Ovary (tissue), 9 donors: ENCODE data around the gene SIT1. TPM values are rescaled to one million over a fixed set of nuclear protein-coding genes. Genes with fewer than 3 reads are reported as not detected.

ENCODE experiments used
- DNase-seq, 5 donors: peaks; one replicate each; pipeline ENCODE4 v3.0.0-alpha.2; 2019 to 2020
- H3K27ac ChIP-seq, 2 donors: fragments of 200-600 bp; one replicate each; pipeline versions ENCODE4 v1.5.1 to v1.8.0; 2019 to 2022
- H3K27me3 ChIP-seq: fragments of 200-600 bp; one replicate; pipeline ENCODE4 v1.8.0; 2022
- H3K36me3 ChIP-seq: fragments of 200-600 bp; sonication (generic); one replicate; pipeline ENCODE4 v1.5.1; 2019
- H3K4me1 ChIP-seq: one replicate; pipeline ENCODE4 v1.8.1; 2013; ENCODE audit warnings: mild to moderate bottlenecking, moderate library complexity; ENCODE audit not compliant: insufficient read depth
- H3K4me3 ChIP-seq: fragments of 200-600 bp; sonication (generic); one replicate; pipeline ENCODE4 v1.5.1; 2017
- H3K9me3 ChIP-seq, 2 donors: fragments of 200-600 bp in 1 of 2; sonication (generic) in 1 of 2; one replicate each; pipeline versions ENCODE4 v1.5.1 to v1.8.1; 2013 to 2019; ENCODE audit warnings: mild to moderate bottlenecking in 1 of 2, moderate library complexity in 1 of 2
- CTCF ChIP-seq, 3 donors: fragments of 450-650 bp in 2 of 3; fragments of 200-600 bp in 1 of 3; IDR thresholded peaks; one replicate each; pipeline versions ENCODE4 v1.5.1 to v1.8.0; 2016 to 2022; ENCODE audit warnings: antibody characterized with exemption in 3 of 3, mild to moderate bottlenecking in 1 of 3
- EP300 ChIP-seq: sonication (generic); formaldehyde crosslinking; IDR thresholded peaks from one replicate; pipeline ENCODE4 v1.6.1; 2017; ENCODE audit warnings: antibody characterized with exemption
- POLR2A ChIP-seq: fragments of 450-650 bp; IDR thresholded peaks from one replicate; pipeline ENCODE4 v1.6.1; 2017; ENCODE audit warnings: antibody characterized with exemption, mild to moderate bottlenecking, moderate library complexity
- WGBS, 3 donors: extraction: QIAGEN DNeasy Blood & Tissue Kit in 1 of 3; methylation state at CpG; one replicate each; pipeline versions ENCODE4 v1.1.5 to v1.1.7; 2013 to 2017; 5-methylcytosine and 5-hydroxymethylcytosine counted together
- intact Hi-C, 4 donors: fragments of 100-400 bp; cut with DNase I; formaldehyde crosslinking; loops; one replicate each; pipeline versions ENCODE4 v1.11.0 to v1.15.1; 2022 to 2023
- polyA plus RNA-seq, 2 donors: library from polyadenylated mRNA; stranded (reverse); fragments of 200-250 nt in 1 of 2; fragments of 350-450 nt in 1 of 2; fragmentation: Illumina TruSeq in 1 of 2; extraction: RNeasy Lipid Tissue Mini Kit (QIAGEN cat#74804) in 1 of 2; gene quantifications; one replicate each; pipeline ENCODE4 v1.2.3, GENCODE V29; 2013 to 2014
- total RNA-seq, 7 donors: library from RNA; depleted of rRNA in 2 of 7; stranded (reverse); fragments of >200 nt in 2 of 7; fragmentation: NEBNext Ultra II Directional in 3 of 7; extraction: Animal tissue kit (Norgen Biotek cat#: 25700) in 3 of 7; gene quantifications; one replicate each; pipeline versions ENCODE4 v1.1.0 to v1.2.4, GENCODE V29; 2016 to 2023
- donor health status: DM: no; HTN: no; CAD: no; lungs with moderate emphysema.
- donor health status: DM: no; HTN: no; CAD: no.
- donor health status: Bipolar disorder and iron deficiency.
- donor health status: DM: yes; HTN: yes; CAD: no.
- donor health status: DM: no; HTN: no; CAD: no.
- donor health status: DM: yes; HTN: yes; CAD: no.

SIT1 gene
- total and polyA plus RNA-seq, 9 donors: 0.20 to 0.82 (median 0.56) TPM; not detected in 3

- H3K4me1 ChIP-seq: peaks cover 8% of the 10 kb centered on the region
- no peaks in the 10 kb centered on the region for H3K27me3 ChIP-seq
- TF ChIP-seq CTCF (IDR thresholded peaks at IDR 0.05) (no peak), EP300 (no peak), POLR2A (no peak)
- peak overlapping the region; percentile 81 to 97 for H3K27ac ChIP-seq
- peak in 4 of 5 donors; percentile 34 to 67 (median 61) for DNase-seq
- H3K36me3 ChIP-seq: no peaks in the 10 kb centered on the region
- 0 to 1% (median 1%) methylated on average over 37 to 76 of the region's 76 CpGs for WGBS, 3 donors
- intact Hi-C loops: loop anchor here in 2 of 4 donors (2.0 to 5.0 kb wide), 2 partner anchors 41 to 42 kb away; no protein-coding TSS in a partner anchor
- no peaks in the 10 kb centered on the region for H3K9me3 ChIP-seq
- peak overlapping the region; percentile 75 for H3K4me3 ChIP-seq
These were observed 45.2 kb downstream of the SIT1 start for GRCh38 chr9:35605351-35606137.

GRCh38 chr9:35604578-35605350 is 46.0 kb downstream of the SIT1 start, which contains the start of gene TESK1:
TESK1 (plus strand) TSS chr9:35605262; CDS start chr9:35605620, 358 bp downstream.
- H3K4me3 ChIP-seq: peak within 1 kb of the TSS; percentile 75
- DNase-seq: peak; percentile 66 to 82 (median 79)
- peak within 1 kb of the TSS; percentile 81 to 97 for H3K27ac ChIP-seq
- intact Hi-C loops: loop anchor here in 2 of 4 donors (2.0 to 5.0 kb wide), 2 partner anchors 42 to 43 kb away; no protein-coding TSS in a partner anchor
- H3K27me3 ChIP-seq: no peaks in the 10 kb centered on the region
- TF ChIP-seq EP300 (no peak), POLR2A (no peak), CTCF (IDR thresholded peaks at IDR 0.05) (no peak)
- no peaks in the 10 kb centered on the region for H3K9me3 ChIP-seq
- no peaks in the 10 kb centered on the region for H3K36me3 ChIP-seq
- 0 to 1% (median 1%) methylated on average over 23 to 54 of the region's 55 CpGs for WGBS, 3 donors
- peaks cover 8% of the 10 kb centered on the region for H3K4me1 ChIP-seq

- peak; percentile 99 to 100 (median 100) for DNase-seq
- Histone ChIP-seq H3K4me1 (peaks cover 8% of the 10 kb centered on the region), H3K36me3 (no peaks in the 10 kb centered on the region), H3K27me3 (no peaks in the 10 kb centered on the region), H3K27ac (peak overlapping the region; percentile 64 to 97), H3K4me3 (peak overlapping the region; percentile 75), H3K9me3 (no peaks in the 10 kb centered on the region)
- WGBS, 3 donors: 0 to 1% (median 1%) methylated on average over 25 to 41 of the region's 41 CpGs
- peak; percentile 49 for TF ChIP-seq POLR2A
- TF ChIP-seq EP300: no peak
- peak; percentile 95 to 99 (median 98) for TF ChIP-seq CTCF (IDR thresholded peaks at IDR 0.05)
- intact Hi-C loops: loop anchor here in 1 of 4 donors (2.0 kb wide), 1 partner anchor 43 kb away; no protein-coding TSS in a partner anchor
These were observed 46.6 kb downstream of the SIT1 start for GRCh38 chr9:35603986-35604577.

GRCh38 chr9:35603506-35603985 is 47.2 kb downstream of the SIT1 start:
- no peaks in the 10 kb centered on the region for H3K27me3 ChIP-seq
- peak overlapping the region in 1 of 2 donors; percentile 78 for H3K27ac ChIP-seq
- TF ChIP-seq CTCF (IDR thresholded peaks at IDR 0.05): no peak
- peak; percentile 52 for TF ChIP-seq EP300
- no peak for TF ChIP-seq POLR2A
- peak; percentile 65 to 83 (median 70) for DNase-seq
- peak overlapping the region; percentile 45 for H3K4me3 ChIP-seq
- H3K9me3 ChIP-seq: no peaks in the 10 kb centered on the region
- intact Hi-C loops: no loop called here
- H3K4me1 ChIP-seq: peaks cover 8% of the 10 kb centered on the region
- no peaks in the 10 kb centered on the region for H3K36me3 ChIP-seq
- WGBS, 3 donors: 0 to 1% (median 1%) methylated on average over 18 of the region's 18 CpGs
